GM23248 (cell line): ENCODE data around the gene RAC2. TPM values are rescaled to one million over a fixed set of nuclear protein-coding genes. Genes with fewer than 3 reads are reported as not detected.

ENCODE experiments used
- DNase-seq: peaks from one replicate; pipeline ENCODE4 v3.0.0-alpha.2; 2015
- H2AFZ ChIP-seq: fragments of 200-600 bp; sonication (generic); 2 replicates; pipeline ENCODE4 v1.6.1; 2016; ENCODE audit warnings: antibody characterized with exemption
- H3F3A ChIP-seq: fragments of 200-600 bp; sonication (generic); 2 replicates; pipeline ENCODE4 v1.6.1; 2016; ENCODE audit warnings: mild to moderate bottlenecking, antibody characterized with exemption, mixed run types; ENCODE audit not compliant: insufficient read depth
- H3K27ac ChIP-seq: fragments of 200-600 bp; sonication (generic); 2 replicates; pipeline ENCODE4 v1.5.1; 2016; ENCODE audit warnings: mild to moderate bottlenecking
- H3K27me3 ChIP-seq: fragments of 200-600 bp; sonication (generic); replicated peaks from 2 replicates; pipeline ENCODE4 v1.6.1; 2016; ENCODE audit warnings: mild to moderate bottlenecking; ENCODE audit not compliant: insufficient read depth
- H3K36me3 ChIP-seq: fragments of 200-600 bp; sonication (generic); 2 replicates; pipeline ENCODE4 v1.6.1; 2016; ENCODE audit warnings: low read depth, mild to moderate bottlenecking
- H3K4me1 ChIP-seq: fragments of 200-600 bp; sonication (generic); 2 replicates; pipeline ENCODE4 v1.6.1; 2016; ENCODE audit warnings: mild to moderate bottlenecking; ENCODE audit not compliant: insufficient read depth
- H3K4me2 ChIP-seq: fragments of 200-600 bp; sonication (generic); one replicate; pipeline ENCODE4 v1.6.1; 2016; ENCODE audit warnings: mild to moderate bottlenecking; ENCODE audit not compliant: unreplicated experiment
- H3K4me3 ChIP-seq: fragments of 200-600 bp; sonication (generic); 2 replicates; pipeline ENCODE4 v1.5.1; 2016; ENCODE audit warnings: mild to moderate bottlenecking
- H3K79me2 ChIP-seq: fragments of 200-600 bp; sonication (generic); 2 replicates; pipeline ENCODE4 v1.6.1; 2016; ENCODE audit warnings: mild to moderate bottlenecking; ENCODE audit not compliant: insufficient read depth
- H3K9ac ChIP-seq: fragments of 200-600 bp; sonication (generic); 2 replicates; pipeline ENCODE4 v1.6.1; 2016; ENCODE audit warnings: mild to moderate bottlenecking
- H3K9me2 ChIP-seq: fragments of 200-600 bp; sonication (generic); 2 replicates; pipeline ENCODE4 v1.6.1; 2016; ENCODE audit warnings: mixed run types, mild to moderate bottlenecking, moderate library complexity; ENCODE audit not compliant: insufficient read depth
- H3K9me3 ChIP-seq: fragments of 200-600 bp; sonication (generic); one replicate; pipeline ENCODE4 v1.6.1; 2017; ENCODE audit warnings: low read depth
- H4K20me1 ChIP-seq: fragments of 200-600 bp; sonication (generic); 2 replicates; pipeline ENCODE4 v1.6.0; 2016; ENCODE audit not compliant: insufficient read depth
- EZH2 ChIP-seq: fragments of 200-600 bp; sonication (generic); IDR thresholded peaks from 2 replicates; pipeline ENCODE4 v1.6.1; 2018; ENCODE audit warnings: antibody characterized with exemption, mild to moderate bottlenecking; ENCODE audit not compliant: insufficient read depth, poor library complexity, severe bottlenecking
- EZH2phosphoT487 ChIP-seq: fragments of 200-600 bp; sonication (generic); IDR thresholded peaks from 2 replicates; pipeline ENCODE4 v1.6.1; 2018; ENCODE audit warnings: antibody characterized with exemption, moderate library complexity, mild to moderate bottlenecking, low read depth; ENCODE audit not compliant: insufficient read depth
- WGBS, 2 experiments: methylation state at CpG; one replicate each; pipeline ENCODE4 v1.1.6; 2015 to 2017; ENCODE audit warnings: low lambda C conversion rate in 2 of 2, low coverage in 1 of 2; ENCODE audit errors: missing lambda C conversion rate in 2 of 2; 5-methylcytosine and 5-hydroxymethylcytosine counted together
- in situ Hi-C: fragments of 300-500 bp; cut with MboI; formaldehyde crosslinking; loops from 2 replicates; pipeline ENCODE4 v1.15.0; 2020
- polyA plus RNA-seq: library from polyadenylated mRNA; unstranded; fragments of >200 nt; fragmentation: Nextera tagmentation; extraction: Ambion mirVana; gene quantifications from 2 replicates; pipeline ENCODE4 v1.2.1, GENCODE V29; 2016
- total RNA-seq: library from RNA; depleted of rRNA; stranded (reverse); fragments of >200 nt; shearing (Covaris generic); gene quantifications from 2 replicates; pipeline ENCODE4 v1.2.3, GENCODE V29; 2014

RAC2 gene
- total and polyA plus RNA-seq, 2 experiments from 2014 or later = 34.9 to 35.1 TPM

GRCh38 chr22:37275622-37276021 lies 31.6 kb upstream of the RAC2 start:
- Histone ChIP-seq H3K9me2 (no peaks in the 10 kb centered on the region), H3K36me3 (no peaks in the 10 kb centered on the region), H3F3A (no peaks in the 10 kb centered on the region; the same call in 1 of the 2 replicates), H3K9ac (no peak overlapping the region), H3K4me3 (no peak overlapping the region), H3K27me3 (no peaks in the 10 kb centered on the region), H3K9me3 (no peaks in the 10 kb centered on the region), H2AFZ (no peak overlapping the region), H3K4me1 (peaks cover 11% of the 10 kb centered on the region), H3K27ac (no peak overlapping the region), H3K79me2 (no peaks in the 10 kb centered on the region), H4K20me1 (no peaks in the 10 kb centered on the region), H3K4me2 (no peak overlapping the region)
- DNase-seq = no peak
- in situ Hi-C loops = no loop called here
- no peak for TF ChIP-seq EZH2
- TF ChIP-seq EZH2phosphoT487 = no peak
- 68 to 74% methylated on average over 5 of the region's 5 CpGs for WGBS, 2 experiments

DNA sequence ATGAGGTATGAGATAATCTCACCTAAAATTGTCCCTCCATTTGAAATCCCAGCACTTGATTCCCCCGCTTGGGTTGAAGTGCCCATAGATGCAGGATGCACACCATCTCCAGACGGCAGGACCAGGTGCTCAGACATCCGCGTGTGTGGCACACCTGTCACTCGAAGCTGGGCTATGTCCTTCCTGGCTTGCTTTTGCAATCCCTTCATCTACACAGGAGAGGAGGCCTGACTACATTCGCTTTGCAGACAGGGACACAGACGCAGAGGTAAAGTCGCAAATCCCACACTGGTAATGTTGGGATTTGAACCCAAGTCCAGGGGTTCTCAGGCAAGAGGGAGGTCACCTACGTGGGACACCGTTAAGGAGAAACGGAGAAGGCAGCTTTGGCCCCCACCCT lies 31.1 kb upstream of the RAC2 start:
- no peaks in the 10 kb centered on the region for H3K9me2 ChIP-seq
- H3K4me1 ChIP-seq = peaks cover 11% of the 10 kb centered on the region
- no peaks in the 10 kb centered on the region for H4K20me1 ChIP-seq
- H3K27ac ChIP-seq = no peak overlapping the region
- no peaks in the 10 kb centered on the region for H3K79me2 ChIP-seq
- no peak overlapping the region for H3K4me2 ChIP-seq
- H3K36me3 ChIP-seq = no peaks in the 10 kb centered on the region
- TF ChIP-seq EZH2phosphoT487 (no peak), EZH2 (no peak)
- H3K9ac ChIP-seq = no peak overlapping the region
- in situ Hi-C loops = no loop called here
- no peaks in the 10 kb centered on the region; the same call in 1 of the 2 replicates for H3F3A ChIP-seq
- H3K4me3 ChIP-seq = no peak overlapping the region
- H2AFZ ChIP-seq = no peak overlapping the region
- DNase-seq = no peak
- H3K27me3 ChIP-seq = no peaks in the 10 kb centered on the region
- no peaks in the 10 kb centered on the region for H3K9me3 ChIP-seq
- WGBS, 2 experiments = 80 to 81% methylated on average over 11 of the region's 11 CpGs

DNA sequence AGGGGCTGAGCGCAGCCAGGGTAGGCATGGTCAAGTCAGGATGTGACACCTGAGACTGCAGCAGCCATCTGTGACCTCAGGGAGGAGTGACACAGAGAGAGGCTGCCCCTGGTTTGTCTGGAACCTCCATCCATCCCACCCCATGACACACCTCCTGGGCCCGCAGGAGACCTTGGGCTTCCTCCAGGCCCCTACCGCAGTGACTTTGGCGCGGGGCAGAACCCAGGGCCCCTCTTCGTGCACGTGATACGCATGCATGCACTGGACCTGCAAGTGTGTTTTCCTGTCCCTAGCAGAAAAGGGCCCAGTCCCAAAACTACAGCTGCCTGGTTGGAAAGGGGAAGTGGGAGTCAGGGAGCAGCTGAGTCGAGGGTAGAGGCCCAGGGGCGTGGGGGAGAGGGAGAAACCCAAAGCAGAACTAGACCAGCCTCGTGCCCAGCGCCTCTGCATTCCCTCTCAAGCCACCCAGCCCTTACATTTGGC lies 30.4 kb upstream of the RAC2 start:
- H3K27me3 ChIP-seq = no peaks in the 10 kb centered on the region
- 84% methylated on average over 12 of the region's 12 CpGs for WGBS, 2 experiments
- H3K4me2 ChIP-seq = no peak overlapping the region
- no peaks in the 10 kb centered on the region for H4K20me1 ChIP-seq
- no peak for DNase-seq
- H3K79me2 ChIP-seq = no peaks in the 10 kb centered on the region
- H3K9me3 ChIP-seq = no peaks in the 10 kb centered on the region
- no peak overlapping the region for H2AFZ ChIP-seq
- no peak overlapping the region for H3K27ac ChIP-seq
- H3K4me3 ChIP-seq = no peak overlapping the region
- no peak overlapping the region for H3K9ac ChIP-seq
- H3K9me2 ChIP-seq = no peaks in the 10 kb centered on the region
- H3F3A ChIP-seq = no peaks in the 10 kb centered on the region; the same call in 1 of the 2 replicates
- H3K4me1 ChIP-seq = peaks cover 11% of the 10 kb centered on the region
- in situ Hi-C loops = no loop called here
- no peaks in the 10 kb centered on the region for H3K36me3 ChIP-seq
- TF ChIP-seq EZH2phosphoT487 (no peak), EZH2 (no peak)

- no peaks in the 10 kb centered on the region for H3K79me2 ChIP-seq
- H3K36me3 ChIP-seq = no peaks in the 10 kb centered on the region
- no peak for DNase-seq
- H3K9me2 ChIP-seq = no peaks in the 10 kb centered on the region
- H3K9ac ChIP-seq = no peak overlapping the region
- H2AFZ ChIP-seq = no peak overlapping the region
- no peak overlapping the region for H3K4me2 ChIP-seq
- no peaks in the 10 kb centered on the region for H4K20me1 ChIP-seq
- no peak overlapping the region for H3K27ac ChIP-seq
- no peak for TF ChIP-seq EZH2phosphoT487
- no peak for TF ChIP-seq EZH2
- no peak overlapping the region for H3K4me3 ChIP-seq
- H3K4me1 ChIP-seq = peaks cover 11% of the 10 kb centered on the region
- no peaks in the 10 kb centered on the region for H3K9me3 ChIP-seq
- no peaks in the 10 kb centered on the region for H3K27me3 ChIP-seq
- in situ Hi-C loops = no loop called here
- WGBS, 2 experiments = 76 to 100% methylated on average over 1 to 8 of the region's 8 CpGs
- no peaks in the 10 kb centered on the region; the same call in 1 of the 2 replicates for H3F3A ChIP-seq
Observed at GRCh38 chr22:37273846-37274225, 29.8 kb upstream of the RAC2 start.
